Type B pancreatic cell (in vitro differentiated cells): ENCODE measurements around the gene RYR2. TPM values are rescaled to one million over a fixed set of nuclear protein-coding genes. Genes with fewer than 3 reads are reported as not detected.
A peak's percentile ranks its signal among the peaks of the same experiment; 100 is the strongest.

Experiments used
- DNase-seq: peaks from one replicate; pipeline ENCODE4 v3.0.0; 2021; ENCODE audit warnings: mixed read lengths; ENCODE audit not compliant: unreplicated experiment; ENCODE audit errors: extremely low spot score
- H3K27ac Mint-ChIP-seq: 2 replicates; pipeline ENCODE4 v1.8.0; 2021; ENCODE audit warnings: mild to moderate bottlenecking, mixed read lengths
- H3K27me3 Mint-ChIP-seq: 2 replicates; pipeline ENCODE4 v1.8.0; 2021; ENCODE audit warnings: mixed read lengths
- H3K36me3 Mint-ChIP-seq: 2 replicates; pipeline ENCODE4 v1.8.0; 2021; ENCODE audit warnings: mixed read lengths
- H3K4me1 Mint-ChIP-seq: one replicate; pipeline ENCODE4 v1.8.0; 2021; ENCODE audit warnings: mixed read lengths; ENCODE audit not compliant: unreplicated experiment
- H3K4me3 Mint-ChIP-seq: 2 replicates; pipeline ENCODE4 v1.8.0; 2021; ENCODE audit warnings: mild to moderate bottlenecking, mixed read lengths
- H3K9me3 Mint-ChIP-seq: 2 replicates; pipeline ENCODE4 v1.8.0; 2021; ENCODE audit warnings: mixed read lengths
- total RNA-seq: library from RNA; stranded (reverse); gene quantifications from 2 replicates; pipeline ENCODE4 v1.2.1, GENCODE V29; 2021; ENCODE audit warnings: low replicate concordance
- TF ChIP-seq, protein P1 (sequence below): fragments of 200-600 bp; sonication (generic); conservative IDR thresholded peaks from 2 replicates; pipeline ENCODE4 v1.5.0; 2021; ENCODE audit warnings: antibody characterized with exemption, mild to moderate bottlenecking

RYR2 gene
- total RNA-seq, 1 donor from 2014 or later, result 0.58 TPM

GRCh38 chr1:237713916-237714315 lies 671.9 kb downstream of the RYR2 start:
- H3K4me3 Mint-ChIP-seq, result no peak overlapping the region
- H3K9me3 Mint-ChIP-seq, result no peaks in the 10 kb centered on the region
- H3K4me1 Mint-ChIP-seq, result no peaks in the 10 kb centered on the region
- peaks cover 3% of the 10 kb centered on the region for H3K36me3 Mint-ChIP-seq
- H3K27ac Mint-ChIP-seq, result no peak overlapping the region
- no peak for DNase-seq
- TF ChIP-seq, protein P1, sequence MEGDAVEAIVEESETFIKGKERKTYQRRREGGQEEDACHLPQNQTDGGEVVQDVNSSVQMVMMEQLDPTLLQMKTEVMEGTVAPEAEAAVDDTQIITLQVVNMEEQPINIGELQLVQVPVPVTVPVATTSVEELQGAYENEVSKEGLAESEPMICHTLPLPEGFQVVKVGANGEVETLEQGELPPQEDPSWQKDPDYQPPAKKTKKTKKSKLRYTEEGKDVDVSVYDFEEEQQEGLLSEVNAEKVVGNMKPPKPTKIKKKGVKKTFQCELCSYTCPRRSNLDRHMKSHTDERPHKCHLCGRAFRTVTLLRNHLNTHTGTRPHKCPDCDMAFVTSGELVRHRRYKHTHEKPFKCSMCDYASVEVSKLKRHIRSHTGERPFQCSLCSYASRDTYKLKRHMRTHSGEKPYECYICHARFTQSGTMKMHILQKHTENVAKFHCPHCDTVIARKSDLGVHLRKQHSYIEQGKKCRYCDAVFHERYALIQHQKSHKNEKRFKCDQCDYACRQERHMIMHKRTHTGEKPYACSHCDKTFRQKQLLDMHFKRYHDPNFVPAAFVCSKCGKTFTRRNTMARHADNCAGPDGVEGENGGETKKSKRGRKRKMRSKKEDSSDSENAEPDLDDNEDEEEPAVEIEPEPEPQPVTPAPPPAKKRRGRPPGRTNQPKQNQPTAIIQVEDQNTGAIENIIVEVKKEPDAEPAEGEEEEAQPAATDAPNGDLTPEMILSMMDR, result no peak
- no peaks in the 10 kb centered on the region for H3K27me3 Mint-ChIP-seq

- no peaks in the 10 kb centered on the region for H3K4me1 Mint-ChIP-seq
- no peak for DNase-seq
- TF ChIP-seq, protein P1, result no peak
- no peak overlapping the region for H3K27ac Mint-ChIP-seq
- H3K9me3 Mint-ChIP-seq, result no peaks in the 10 kb centered on the region
- peaks cover 3% of the 10 kb centered on the region for H3K36me3 Mint-ChIP-seq
- no peaks in the 10 kb centered on the region for H3K27me3 Mint-ChIP-seq
- H3K4me3 Mint-ChIP-seq, result no peak overlapping the region
These were observed 675.1 kb downstream of the RYR2 start for GRCh38 chr1:237717106-237717505.

- no peak for DNase-seq
- H3K4me1 Mint-ChIP-seq, result no peaks in the 10 kb centered on the region
- H3K9me3 Mint-ChIP-seq, result no peaks in the 10 kb centered on the region
- no peak overlapping the region for H3K4me3 Mint-ChIP-seq
- TF ChIP-seq, protein P1, result no peak
- H3K36me3 Mint-ChIP-seq, result no peaks in the 10 kb centered on the region
- no peak overlapping the region for H3K27ac Mint-ChIP-seq
- peaks cover 3% of the 10 kb centered on the region for H3K27me3 Mint-ChIP-seq
These were observed 688.9 kb downstream of the RYR2 start for GRCh38 chr1:237730826-237731350.

DNA sequence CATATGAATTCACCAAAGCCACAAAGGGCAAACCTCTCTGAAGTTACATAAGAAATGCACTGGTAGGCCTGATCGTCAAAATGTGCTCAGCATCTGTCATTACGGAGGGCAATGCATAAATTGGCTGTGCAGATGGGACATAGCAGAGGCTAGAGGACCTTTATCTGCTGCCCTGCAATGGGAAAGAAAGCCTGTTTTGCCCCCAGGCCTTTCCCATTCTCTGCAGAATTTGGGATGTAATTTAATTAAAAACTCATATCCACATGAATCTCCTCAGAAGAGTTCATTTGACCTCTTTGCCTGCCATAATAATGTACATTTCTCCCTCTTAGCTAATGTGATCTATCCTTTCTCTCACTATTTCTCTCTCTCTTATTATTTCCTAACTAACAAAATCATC lies 690.7 kb downstream of the RYR2 start:
- TF ChIP-seq, protein P1, result no peak
- Mint-ChIP-seq H3K4me3 (no peak overlapping the region), H3K9me3 (no peaks in the 10 kb centered on the region), H3K27me3 (peaks cover 3% of the 10 kb centered on the region), H3K36me3 (no peaks in the 10 kb centered on the region), H3K4me1 (no peaks in the 10 kb centered on the region), H3K27ac (no peak overlapping the region)
- no peak for DNase-seq

DNA sequence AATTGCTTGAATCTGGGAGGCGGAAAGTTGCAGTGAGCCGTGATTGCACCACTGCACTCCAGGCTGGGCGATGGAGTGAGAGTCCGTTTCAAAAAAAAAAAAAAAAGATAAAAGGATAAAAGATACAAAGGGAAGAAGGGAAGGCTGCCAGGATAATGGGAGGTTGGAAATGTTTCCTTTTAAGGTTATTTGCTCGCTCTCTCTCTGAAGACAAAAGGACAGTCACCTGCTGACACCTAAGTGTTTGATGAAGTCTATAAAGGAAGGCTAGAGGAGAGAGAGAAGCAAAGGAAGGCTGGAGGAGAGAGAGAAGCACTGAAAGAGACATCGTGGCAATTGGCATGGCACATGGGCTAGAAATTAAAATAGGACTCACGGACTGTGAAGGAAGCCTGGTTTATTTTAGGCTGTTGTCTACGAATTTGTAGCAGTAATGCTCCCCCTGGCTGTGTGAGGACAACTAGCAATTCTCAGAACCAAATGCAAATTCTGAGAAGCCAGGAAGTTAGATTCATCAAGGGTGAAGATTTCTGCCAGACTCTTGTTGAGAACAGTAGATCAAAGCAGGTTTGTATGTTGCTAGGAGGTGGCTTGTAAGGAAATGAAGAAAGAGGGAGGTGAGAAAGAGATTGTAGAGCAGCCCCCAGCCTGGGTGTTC lies 694.5 kb downstream of the RYR2 start:
- no peaks in the 10 kb centered on the region for H3K4me1 Mint-ChIP-seq
- no peak overlapping the region for H3K27ac Mint-ChIP-seq
- no peaks in the 10 kb centered on the region for H3K36me3 Mint-ChIP-seq
- TF ChIP-seq, protein P1, result peak; percentile 49
- peaks cover 3% of the 10 kb centered on the region for H3K27me3 Mint-ChIP-seq
- no peak for DNase-seq
- H3K9me3 Mint-ChIP-seq, result no peaks in the 10 kb centered on the region
- H3K4me3 Mint-ChIP-seq, result no peak overlapping the region
